Skeletal muscle cell (primary cell): ENCODE measurements around the gene TFIP11.
"Not testable (repeated sequence)": the region's sequence is repeated elsewhere in the genome, so short reads cannot be mapped to it uniquely, and the experiment has no call there.

Source experiments
- DNase-seq: peaks from one replicate; pipeline ENCODE4 v3.0.0-alpha.2; 2010; ENCODE audit warnings: low read depth
- H3K4me3 ChIP-seq: 2 replicates; pipeline ENCODE4 v1.5.1; 2011; ENCODE audit warnings: low read depth, mild to moderate bottlenecking, control low read depth, low read length, moderate library complexity

TFIP11 gene

DNA sequence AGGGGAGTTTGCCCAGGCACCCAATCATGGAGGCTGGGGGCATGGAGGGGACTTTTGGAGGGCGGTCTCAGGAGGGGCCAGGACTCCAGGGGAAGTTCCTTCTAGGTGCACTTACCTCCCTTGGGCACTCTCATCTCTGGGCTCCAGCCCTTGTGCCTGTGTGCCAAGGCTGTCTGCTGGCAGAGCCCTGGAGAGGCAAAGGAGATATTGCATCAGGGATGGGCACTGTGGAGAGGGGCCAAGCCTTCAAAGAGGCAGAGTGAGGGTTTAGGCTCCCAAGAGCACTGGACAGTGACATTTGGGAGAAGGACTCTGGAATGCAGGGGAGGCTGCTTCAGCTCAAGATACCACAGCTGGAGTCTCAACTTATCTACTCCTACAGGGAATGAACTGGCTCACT is 32.2 kb upstream of the TFIP11 start:
- no peak for DNase-seq

DNA sequence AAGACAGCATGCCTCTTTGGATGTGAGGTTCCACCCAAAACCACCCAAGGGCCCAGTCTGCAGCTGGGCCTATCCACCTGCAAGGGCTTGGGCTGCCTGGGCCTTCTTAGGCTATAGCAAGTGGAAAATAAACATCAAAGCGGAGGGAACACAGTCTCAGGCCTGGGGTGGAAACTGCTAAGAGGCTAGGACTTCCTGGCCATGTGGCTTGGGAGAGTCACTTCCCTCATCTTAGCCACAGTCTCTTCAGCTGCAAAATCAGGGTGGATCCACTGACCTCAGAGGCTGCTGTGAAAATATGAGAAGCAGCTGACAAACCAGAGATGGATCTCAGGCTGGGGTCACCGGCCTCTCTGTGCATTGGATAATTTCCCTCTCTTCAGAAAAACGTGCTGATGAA is 30.6 kb upstream of the TFIP11 start:
- H3K4me3 ChIP-seq, result no peak overlapping the region
- DNase-seq, result no peak

More for the DNA sequence above, 32.2 kb upstream of the TFIP11 start:
- H3K4me3 ChIP-seq, result no peak overlapping the region

DNA sequence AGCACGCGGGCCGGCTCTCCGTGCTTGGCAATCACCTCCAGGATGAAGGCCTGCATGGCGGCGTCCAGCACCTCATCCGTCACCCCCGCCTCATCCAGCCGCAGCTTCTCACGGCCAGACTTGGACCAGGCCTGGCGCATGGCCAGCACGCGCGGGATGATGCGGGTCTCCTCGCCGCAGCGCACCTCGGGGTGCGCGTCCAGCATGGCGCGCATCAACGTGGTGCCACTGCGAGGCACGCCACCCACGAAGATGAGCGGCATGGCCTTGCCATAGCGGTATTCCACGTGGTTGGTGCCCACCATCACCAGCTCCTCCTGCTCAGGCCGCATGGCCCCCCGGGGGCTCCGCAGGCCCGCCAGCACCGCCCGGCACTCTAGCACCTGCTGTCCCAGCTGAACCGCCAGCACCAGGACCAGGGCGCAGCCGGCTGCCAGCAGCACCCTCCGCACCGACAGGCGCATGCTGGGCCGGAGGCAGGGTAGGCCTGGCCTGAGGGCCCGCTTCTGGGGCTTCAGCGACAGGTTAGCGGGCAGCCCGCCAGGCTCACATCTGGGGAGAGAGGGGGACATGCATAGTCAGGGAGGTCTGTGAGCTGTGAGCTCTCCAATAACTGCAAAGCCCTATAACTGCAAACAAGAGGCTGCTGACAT is 29.0 kb upstream of the TFIP11 start:
- DNase-seq, result no peak
- H3K4me3 ChIP-seq, result no peak overlapping the region

DNA sequence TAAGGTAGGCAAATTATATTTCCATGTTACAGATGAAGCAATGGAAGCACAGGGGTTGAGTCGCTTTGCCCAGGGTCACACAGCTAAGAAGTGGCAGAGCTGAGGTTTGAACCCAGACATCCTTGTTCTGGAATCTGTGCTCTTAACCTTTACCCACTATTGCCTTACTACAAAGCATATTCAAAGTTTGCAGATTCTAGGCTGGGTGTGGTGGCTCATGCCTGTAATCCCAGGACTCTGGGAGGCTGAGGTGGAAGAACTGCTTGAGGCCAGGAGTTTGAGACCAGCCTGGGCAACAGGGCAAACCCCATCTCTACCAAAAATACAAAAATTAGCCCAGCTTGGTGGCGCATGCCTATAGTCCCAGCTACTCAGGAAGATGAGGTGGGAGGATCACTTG is 27.8 kb upstream of the TFIP11 start:
- no peak overlapping the region for H3K4me3 ChIP-seq
- no peak for DNase-seq

DNA sequence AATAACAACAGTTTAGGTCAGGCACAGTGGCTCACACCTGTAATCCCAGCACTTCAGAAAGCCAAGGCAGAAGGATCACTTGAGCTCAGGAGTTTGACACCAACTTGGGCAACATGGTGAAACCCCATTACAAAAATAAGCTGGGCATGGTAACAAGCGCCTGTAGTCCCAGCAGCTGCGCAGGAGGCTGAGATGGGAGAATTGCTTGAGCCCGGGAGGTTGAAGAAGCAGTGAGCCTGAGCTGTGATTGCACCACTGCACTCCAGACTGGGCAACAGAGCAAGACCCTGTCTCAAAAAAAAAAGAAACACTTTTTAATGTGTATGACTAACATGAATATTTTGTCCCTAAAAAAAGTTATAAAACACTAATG is 24.5 kb upstream of the TFIP11 start:
- no peak for DNase-seq
- H3K4me3 ChIP-seq, result no peak overlapping the region

DNA sequence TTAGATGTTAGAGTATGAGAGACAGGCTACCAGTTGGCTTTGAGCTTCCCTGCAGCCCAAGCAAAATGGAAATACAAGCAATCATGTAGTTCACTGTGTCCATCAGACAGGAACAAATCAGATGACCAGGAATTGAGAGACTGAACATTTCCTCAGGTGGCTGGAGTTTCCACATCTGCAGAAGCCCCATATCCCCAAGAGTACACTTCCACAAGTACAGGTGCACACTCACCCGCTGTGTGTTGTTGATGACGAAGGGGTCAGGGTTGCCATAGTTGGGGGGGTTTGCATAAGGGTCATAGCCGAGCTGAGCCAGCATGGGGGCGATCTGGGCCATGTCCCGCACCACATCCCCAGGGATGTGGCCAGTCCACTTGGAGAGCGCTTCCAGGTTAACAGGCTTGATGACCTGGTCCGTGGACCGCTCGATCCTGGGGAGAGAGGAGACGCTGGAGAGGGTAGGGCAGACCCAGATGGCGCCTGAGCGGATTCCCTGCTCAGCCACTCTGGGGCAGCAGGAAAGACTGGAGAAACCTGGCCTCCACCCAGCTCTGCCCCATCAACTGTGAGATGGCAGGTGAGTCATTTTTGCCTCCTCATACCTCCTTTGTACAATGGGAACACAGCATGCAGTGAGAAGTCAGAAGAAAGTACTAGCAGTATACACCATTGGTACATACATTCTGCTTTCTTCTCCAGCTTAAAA is 23.9 kb upstream of the TFIP11 start:
- no peak for DNase-seq
- H3K4me3 ChIP-seq, result no peak overlapping the region

DNA sequence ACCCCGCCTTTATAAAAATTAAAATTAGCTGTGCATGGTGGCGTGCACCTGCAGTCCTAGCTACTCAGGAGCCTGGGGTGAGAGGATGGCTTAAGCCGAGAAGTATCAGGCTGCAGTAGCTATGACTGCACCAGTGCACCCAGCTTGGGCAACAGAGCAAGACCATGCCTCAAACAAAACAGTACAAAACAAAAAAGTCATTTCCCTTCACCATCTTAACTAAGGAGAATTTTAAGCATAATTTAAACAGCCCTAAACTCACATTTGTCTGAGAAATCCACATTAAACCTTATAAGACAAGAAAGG is 23.3 kb upstream of the TFIP11 start:
- DNase-seq, result no peak
- no peak overlapping the region for H3K4me3 ChIP-seq

DNA sequence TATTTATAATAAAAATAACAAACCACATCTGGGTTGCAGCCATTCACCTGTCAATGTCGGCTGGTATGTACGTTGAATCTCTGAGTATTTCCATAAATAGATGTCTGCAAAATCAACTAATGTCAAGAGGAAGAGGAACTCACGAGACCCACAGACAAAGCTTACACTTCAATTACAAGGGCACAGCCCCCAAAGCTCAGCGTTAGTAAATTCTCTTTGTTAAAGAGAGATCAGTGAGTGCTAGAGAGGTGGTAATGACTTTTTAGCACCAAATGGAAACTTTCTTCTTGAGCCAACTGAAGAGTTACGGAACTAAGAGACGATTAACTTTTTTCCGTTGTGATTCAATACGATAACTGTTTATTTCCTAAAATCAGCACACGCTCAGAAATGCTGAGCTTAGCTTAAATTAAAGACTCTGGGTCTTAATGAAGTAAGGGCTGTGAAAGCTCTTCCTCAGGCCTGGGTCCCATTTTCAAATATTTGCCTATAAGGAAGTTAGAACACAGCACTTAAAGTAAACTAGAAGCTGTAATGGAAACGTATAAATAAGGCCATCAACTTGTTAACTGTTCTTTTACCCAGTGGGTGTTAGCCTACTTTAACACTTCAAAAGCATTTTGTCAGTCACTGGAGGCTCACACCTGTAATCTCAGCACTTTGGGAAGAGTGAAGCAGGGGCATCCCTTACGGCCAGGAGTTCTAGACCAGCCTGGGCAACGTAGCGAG is 22.8 kb upstream of the TFIP11 start:
- no peak overlapping the region for H3K4me3 ChIP-seq
- no peak for DNase-seq

DNA sequence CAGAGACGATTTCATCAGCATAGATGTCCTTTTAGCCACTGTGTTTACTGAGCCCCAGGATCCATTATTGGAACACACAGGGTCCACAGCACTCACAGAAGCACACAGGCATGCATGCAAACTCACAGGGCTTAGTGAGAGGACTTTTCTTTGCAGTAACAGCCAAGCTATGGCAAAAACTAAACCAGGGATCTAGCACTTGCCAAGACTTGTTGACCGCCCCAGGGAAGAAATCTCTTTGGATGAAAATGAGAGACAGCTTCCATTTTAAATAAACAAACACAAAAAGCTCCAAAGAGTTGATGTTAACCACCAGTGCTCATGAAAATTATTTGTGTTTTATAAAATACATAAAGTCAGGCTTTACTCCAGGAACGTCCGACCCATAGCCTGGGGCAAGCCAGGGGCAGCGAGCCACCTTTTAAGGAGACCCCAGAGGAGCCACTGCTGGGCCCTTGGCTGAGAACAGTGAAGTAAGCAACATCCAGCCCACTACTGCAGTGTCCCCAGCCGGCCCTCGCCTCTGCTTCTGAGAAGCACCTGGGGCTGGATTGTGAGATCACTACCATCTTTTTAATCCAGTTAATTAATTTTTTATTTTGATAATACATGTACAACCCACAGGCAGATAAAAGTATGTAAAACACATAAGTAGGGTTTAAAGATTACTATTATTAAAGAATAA is 22.0 kb upstream of the TFIP11 start:
- no peak for DNase-seq
- no peak overlapping the region for H3K4me3 ChIP-seq

DNA sequence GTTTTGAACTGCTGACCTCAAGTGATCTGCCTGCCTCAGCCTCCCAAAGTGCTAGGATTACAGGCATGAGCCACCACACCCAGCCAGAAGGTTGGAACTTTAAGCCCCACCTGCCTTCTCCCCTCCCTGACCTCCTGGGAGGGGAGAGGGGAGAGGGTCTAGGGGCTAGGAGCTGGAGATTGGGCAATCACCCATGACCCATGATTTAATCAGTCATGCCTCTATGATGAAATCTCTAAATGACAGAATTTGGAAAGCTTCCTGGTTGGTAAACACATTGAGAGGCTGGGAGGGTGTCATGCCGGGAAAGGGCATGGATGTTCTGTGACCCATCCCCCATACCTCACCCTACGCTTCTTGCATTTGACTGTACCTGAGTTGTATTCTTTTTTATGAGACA is 17.1 kb upstream of the TFIP11 start:
- no peak overlapping the region for H3K4me3 ChIP-seq
- DNase-seq, result no peak

DNA sequence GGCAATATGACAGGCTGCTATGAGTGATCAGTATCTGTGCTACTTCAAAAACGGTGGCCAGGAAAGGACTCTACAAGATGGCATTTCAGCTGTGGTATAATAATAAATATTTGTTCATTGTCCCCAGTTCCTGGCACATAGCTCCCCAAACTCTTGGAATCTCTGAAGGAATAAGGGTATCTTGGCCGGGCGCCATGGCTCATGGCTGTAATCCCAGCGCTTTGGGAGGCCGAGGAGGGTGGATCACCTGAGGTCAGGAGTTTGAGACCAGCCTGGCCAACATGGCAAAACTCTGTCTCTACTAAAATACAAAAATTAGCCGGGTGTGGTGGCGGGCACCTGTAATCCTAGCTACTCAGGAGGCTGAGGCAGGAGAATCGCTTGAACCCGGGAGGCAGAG is 16.2 kb upstream of the TFIP11 start:
- H3K4me3 ChIP-seq, DNase-seq: not testable (repeated sequence)

DNA sequence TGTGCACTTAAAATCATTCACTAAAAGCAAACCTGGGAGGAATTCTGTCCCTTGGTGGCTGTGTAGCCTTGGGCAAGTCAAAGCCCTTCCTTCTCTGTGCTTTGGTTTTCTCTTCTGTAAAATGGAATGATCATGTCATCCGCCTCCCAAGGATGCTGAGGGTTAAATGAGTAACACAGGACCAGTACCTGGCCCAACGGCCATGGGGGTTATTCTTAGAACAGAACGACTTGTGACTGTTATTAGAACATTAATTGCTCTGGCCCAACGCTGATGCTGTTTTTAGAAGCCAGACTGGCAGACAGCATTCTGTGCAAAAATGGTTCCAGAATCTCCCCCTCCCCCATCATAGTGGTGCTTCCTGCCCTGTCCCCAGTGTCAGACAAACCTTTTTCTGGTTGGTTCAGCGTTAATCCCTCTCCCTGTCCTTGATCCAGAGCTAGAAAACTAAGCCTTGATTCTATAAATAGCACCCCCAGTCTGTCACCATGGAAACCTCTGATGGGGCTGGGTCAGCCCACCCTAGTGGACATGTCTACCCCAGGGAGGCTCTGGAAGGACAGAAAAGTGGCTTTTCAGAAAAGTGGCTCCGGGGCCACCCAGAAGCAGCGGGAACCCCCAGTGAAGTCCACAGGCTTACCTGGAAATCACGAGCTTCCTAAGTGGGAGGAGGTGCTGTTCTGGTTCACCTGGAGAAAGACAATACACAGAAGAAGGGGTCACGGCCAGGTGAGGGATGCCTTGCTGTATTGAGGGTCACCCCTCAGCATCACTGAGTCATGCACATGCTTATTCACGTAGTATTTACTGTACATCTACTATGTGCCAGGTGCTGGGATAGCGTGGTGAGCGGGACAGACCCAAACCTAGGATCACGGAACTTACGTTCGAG is 15.5 kb upstream of the TFIP11 start:
- no peak for DNase-seq
- H3K4me3 ChIP-seq, result no peak overlapping the region

DNA sequence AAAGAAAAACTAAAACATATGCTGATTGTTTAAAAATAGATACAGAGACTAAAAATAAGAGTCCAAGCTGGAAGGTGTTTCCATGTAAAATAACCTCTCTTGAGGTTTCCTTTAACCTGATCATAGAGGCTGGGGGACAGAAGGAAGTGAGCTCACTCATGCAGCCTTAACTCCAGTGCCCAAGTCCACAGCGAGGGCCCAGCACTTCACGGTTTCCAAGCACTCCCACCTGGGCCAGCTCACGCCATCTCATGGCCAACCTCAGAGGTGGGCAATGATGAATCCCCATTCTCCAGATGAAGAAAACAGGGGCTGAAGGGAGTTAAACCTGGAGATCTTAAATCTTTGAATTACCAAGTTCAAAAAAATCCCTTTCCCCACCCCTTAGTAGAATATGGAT is 14.9 kb upstream of the TFIP11 start:
- no peak for DNase-seq
- H3K4me3 ChIP-seq, result no peak overlapping the region

DNA sequence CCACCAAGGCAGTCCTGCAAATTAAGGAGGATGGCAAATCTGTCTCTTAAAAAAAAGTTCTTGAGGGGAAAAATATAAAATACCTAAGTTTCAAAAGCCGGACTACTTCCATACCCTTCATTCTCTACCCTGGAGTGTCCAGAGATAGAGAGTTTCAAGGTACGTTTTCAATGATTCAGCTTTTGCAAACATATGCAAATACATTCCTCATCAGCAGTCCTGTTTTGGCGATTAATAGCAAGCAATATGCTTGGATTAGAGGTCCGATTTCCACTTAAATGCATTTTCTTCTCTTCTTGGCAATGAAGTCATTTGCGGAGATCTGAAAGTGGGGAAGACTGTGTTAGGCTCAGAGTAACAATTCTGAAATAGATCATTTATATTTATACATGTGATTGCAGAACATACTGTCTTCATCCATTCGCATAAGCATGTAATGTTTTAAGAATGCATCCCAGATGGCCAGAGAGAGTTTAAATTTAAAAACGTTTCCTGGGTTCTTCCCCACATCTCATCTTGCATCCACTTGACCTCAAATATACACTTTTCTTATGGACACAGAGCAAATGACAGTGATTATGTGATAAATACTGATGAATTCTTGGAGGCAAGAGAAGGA is 13.8 kb upstream of the TFIP11 start:
- no peak overlapping the region for H3K4me3 ChIP-seq
- no peak for DNase-seq

DNA sequence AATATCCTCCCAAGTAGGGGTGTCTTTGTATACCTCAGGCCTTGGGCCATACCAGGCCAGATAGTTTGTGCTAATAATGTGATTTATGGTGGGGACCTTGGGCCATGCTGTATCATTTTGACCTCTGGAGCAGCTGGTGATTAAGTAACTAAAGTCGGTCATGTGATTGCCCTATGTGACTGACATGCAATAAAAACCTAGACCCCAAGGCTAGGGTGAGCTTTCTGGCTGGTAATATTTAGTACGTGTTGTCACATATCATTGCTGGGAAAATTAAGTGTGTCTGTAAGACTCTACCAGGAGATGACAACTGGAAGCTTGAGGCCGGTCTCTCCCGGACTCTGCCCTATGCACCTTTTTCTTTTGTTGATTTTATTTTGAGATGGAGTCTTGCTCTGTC is 12.6 kb upstream of the TFIP11 start:
- H3K4me3 ChIP-seq, result no peak overlapping the region
- no peak for DNase-seq

DNA sequence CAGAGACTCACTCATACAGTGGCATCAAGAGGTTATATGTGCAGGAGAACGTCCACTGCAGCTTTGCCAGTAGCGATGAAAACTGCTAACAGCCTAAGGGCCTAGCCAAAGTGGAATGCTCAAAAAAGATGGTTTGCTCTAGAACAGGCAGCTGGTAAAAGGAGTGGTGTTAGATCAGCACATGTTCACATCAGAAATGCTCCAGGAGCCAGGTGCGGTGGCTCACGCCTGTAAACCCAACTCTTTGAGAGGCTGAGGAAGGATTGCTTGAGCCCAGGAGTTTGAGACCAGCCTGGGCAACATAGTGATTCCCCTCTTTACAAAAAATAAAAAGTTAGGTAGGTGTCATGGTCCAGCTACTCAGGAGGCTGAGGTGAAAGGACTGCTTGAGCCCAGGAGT is 10.3 kb upstream of the TFIP11 start:
- no peak overlapping the region for H3K4me3 ChIP-seq
- DNase-seq, result no peak

DNA sequence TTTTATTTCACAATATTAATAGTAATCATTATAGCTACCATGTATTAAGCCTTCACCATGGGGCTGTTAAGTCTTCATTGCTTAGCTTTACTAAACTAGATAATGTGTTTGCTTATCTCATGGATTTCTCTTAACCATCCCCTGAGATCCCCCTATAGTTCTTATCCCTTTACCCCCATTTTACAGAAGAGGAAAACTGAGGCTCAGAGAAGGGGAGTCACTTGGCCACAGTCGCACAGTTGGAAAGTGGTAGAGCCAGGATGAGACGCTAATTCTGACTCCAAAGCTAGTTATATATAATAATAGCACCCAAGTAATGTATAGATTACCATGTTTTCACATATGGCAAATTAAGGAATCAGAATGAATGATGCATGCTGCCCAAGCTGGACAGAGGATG is 9.7 kb upstream of the TFIP11 start:
- no peak for DNase-seq
- H3K4me3 ChIP-seq, result no peak overlapping the region

DNA sequence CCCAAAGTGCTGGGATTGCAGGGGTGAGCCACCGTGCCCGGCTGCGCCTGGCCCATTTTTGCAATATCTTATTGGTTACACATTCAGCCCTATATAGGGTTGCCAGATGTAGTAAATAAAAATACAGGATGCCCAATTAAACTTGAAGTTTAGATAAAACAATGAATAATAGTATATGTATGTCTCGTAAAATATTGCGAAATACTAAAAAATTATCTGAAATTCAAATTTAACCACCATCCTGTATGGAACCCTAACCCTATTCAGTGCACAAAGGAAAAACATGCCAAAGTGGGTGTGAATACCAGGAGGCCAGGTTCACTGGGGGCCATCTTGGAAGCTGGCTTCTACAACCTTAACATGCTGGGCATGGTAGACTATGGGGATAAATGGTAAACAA is 5.2 kb upstream of the TFIP11 start:
- no peak overlapping the region for H3K4me3 ChIP-seq
- no peak for DNase-seq

DNA sequence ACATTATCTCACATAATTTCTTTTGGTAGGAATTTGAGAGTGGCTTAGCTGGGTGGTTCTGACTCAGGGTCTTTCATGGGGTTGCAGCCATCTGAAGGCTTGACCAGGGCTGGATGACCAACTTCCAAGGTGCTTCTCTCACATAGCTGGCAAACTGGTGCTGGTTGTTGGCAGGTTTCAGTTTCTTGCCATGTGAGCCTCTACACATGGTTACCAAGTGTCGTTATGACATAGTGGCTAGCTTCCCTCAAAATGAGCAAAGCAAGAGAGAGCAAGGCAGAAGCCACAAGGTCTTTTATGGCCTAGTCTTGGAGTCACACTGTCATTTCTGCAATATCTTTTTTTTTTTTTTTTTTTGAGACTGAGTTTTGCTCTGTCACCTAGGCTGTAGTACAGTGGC is 4.2 kb upstream of the TFIP11 start:
- DNase-seq, result no peak
- no peak overlapping the region for H3K4me3 ChIP-seq
